Activated CD8-positive, alpha-beta memory T cell treated with anti-CD3 and anti-CD28 coated beads for 24 hours (primary cell): ENCODE data around the gene MLLT6.

ENCODE experiments used
- DNase-seq: peaks from one replicate; pipeline ENCODE4 v3.0.0-alpha.2; 2020

MLLT6 gene

DNA sequence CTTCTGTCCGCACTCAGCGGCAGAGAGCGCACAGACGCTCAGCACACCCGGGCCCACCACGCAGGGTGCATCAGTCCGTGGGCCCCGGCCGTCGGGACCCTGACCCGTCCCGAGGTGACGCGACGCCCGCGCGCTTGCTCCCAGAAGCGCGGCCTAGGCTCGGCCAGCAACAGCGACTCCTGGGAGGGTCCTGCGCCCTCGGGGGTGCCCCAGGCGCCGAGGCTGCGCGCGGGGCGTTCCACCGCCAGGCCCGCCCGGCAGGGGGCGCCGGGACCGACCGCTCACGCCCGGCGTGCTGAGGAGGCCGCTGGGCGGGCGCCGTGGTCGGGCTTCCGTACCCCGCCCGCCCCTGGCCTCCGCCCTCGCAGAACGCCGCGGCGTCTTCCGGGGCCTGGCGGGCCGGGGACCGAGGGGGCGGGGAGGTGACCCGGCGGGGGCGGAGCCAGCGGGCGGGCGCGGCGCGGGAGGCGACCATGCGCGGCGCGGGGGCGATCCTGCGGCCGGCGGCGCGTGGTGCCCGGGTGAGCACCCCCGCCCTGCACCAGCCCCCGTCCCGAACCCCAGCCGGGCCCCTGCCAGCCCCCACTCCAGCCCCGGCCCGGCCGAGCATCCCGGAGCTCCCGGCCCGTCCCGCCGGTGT, 24.9 kb downstream of the MLLT6 start, which contains the start of gene CISD3:
Gene CISD3, plus strand, starts transcription at position 456 of the 640 bp plus-strand sequence. Its CDS starts 18 bp downstream, at position 474.
- DNase-seq, result peak; percentile 92

DNA sequence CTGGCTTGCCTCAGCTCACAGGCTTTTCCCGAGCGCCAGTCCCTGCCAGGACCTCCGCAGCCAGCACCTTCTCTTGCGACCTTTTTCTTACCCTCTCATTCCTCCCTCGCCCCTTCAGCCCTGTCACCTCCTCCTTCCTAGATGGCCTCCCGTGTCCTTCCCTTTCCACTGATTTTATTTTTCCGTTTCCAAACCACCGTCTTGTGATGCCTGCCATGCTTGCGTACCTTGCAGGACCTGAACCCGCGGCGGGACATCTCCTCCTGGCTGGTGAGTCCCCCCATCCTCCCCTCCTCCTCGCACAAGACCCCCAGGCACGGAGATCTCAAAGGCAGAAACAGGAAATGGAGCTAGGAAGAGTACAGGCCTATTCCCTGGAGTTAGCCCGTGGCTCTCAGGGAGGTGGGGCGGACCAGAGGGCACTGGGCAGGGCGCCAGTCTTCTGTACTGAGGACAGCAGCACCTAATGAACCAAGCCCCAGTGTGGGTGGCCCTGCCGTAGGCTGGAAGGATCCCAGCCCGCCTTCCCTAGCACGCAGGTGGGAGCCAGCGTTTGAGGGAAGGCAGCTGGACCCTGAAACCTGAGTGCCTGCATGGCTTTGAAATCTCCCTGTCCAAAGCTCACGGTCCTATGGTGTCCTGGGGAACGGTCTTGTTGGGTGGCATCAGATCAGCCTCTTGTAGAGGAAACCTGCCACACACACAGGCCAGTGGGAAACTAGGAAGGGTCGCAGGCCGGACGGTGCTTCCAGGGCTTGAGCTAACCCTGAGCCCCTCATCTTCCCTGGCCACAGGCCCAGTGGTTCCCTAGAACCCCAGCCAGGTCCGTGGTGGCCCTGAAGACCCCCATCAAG, 25.7 kb downstream of the MLLT6 start:
- DNase-seq, result peak; percentile 79

DNA sequence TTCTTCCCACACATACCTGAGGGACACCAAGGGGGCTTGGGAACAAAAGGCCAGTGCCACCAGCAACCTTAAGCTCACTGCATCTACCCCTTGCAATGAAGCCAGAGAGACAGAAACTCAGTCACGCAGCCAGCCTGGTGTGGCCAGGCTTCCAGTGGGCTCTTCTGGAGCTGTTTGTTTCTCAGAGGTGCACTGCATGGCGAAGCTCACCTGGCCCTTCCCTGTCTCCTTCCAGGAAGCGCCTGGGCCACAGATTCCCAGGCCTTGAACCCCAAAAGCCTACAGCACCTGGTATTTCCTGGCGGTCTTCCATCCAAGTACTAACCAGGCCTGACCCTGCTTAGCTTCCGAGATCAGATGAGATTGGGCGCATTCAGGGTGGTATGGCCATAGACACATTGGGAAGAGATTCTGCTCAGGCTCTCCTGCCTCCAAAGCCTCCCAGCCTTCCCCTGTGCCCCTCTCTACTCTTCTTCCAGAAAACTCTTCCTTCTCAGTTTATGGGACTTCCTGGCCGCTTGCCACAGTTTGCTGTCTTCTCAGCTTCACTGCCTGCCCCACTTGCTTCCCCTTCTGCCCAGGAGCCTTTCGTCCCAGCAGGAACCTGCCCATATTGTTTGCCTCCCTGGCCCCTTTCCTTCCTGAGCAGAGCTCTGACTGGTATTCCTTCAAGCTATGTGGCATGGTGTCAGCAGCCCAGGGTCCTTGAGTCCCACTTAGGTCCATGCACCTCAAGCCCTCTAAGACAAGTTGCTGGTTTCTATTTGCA, 26.6 kb downstream of the MLLT6 start:
- DNase-seq, result no peak

DNA sequence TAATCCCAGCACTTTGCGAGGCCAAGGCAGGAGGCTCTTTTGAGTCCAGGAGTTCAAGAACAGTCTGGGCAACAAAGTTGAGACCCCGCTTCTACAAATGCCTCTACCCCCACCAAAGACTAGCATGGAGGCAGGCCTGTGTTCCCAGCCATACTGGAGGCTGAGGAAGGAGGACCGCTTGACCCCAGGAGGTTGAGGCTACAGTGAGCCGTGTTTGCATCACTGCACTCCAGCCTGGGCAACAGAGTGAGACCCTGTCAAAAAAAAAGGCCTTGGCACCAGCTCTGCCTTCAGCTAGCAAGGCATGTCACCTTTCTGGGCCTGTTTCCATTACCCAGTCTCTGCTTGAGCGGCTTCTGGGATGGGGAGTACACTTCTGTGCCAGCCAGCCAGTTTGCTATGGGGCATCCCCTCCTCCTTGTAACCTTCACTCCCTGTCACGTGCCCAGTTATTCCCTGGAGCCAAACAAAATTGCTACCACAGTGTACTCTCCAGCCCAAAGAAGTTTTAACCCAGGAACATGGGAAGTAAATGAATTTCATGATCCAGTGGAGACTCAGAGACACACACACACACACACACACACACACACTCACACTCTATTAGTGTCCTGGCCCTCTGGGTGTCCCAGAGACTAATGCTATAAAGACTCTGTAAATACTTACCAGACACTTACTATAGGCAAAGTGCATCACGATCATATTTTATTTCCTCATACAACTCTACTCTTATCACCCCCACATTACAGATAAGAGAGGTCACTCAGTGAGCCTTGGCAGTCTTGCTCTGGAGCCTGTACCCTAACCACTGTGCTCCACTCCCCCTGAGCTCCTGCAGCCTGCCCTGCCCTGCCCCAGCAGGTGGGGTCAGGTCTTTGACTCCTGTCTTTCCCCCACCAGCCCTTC, 27.6 kb downstream of the MLLT6 start:
- DNase-seq, result no peak

DNA sequence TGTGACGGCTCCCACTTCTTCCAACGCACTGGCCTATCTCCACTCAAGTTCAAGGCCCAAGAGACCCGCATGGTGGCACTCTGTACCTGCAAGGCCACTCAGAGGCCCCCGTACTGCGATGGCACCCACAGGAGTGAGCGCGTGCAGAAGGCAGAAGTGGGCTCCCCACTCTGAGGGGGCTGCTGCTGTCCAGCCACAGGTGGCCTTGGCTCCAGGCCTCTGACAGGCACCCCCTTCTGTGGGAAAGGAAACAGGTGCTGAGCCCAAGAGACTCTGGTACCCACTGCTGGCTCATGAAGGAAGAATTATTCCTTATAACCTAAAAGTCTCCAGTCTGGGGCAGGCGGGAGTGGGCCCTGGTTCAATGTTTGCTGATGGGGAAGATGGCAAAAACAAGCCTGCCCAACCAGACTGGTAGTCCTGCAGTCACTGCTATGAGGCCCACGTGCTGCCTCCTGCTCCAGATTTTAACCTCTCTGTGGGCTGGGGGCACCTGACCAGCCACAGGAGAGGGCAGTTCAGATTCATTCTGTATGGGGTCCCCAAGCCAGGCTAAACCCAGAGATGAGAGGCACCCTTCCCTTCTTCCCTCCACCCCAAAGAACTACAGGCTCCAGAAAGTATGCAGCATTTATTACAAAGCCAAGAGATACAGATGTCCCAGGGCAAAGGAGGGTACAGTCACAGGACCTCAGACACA, 28.4 kb downstream of the MLLT6 start:
- no peak for DNase-seq

DNA sequence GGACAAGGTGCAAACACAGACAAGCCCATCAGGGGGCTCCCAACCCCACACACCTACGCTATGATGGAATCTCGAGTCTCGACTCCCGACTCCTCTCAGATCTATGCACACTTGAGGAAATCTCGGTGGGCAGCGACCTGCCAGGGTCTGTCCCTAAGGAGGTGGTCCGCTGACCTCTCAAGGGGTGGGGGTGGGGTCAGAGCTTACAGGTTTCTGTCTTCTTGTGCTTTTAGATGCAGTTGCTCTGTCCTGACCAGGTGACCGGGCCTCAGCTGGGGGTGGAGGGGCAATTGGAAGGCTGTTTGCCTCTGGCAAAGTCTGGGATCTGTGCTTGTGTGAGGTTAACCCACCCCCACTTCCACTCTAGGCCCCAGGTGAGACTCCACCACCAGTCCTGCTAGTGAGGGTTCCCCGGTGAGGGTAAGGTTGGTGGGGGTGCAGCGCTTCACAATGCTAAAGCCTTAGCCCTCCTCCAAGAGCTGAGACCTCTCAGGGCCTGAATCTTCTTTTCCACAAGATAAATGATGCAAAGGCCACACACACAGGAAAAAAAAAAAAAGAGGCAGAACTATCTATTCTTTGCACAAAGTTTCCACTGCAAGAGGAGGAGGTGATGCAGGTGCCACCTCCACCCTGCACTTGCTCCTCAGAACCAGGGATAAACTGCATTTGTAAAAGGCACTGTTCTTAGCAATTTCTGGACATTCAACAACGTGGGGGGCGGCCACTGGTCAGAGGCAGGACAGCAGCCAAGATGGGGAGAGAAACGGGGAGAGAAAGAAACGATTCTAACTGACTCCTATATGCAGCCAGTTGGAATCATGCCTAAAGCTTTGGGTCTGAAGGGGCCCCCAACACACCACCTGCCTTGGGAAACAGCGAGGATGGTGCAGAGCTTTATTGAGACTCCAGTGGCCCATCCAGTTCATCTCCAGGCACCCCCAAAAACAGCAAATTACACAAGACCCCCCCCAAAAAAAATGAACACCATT, 29.2 kb downstream of the MLLT6 start:
- no peak for DNase-seq

DNA sequence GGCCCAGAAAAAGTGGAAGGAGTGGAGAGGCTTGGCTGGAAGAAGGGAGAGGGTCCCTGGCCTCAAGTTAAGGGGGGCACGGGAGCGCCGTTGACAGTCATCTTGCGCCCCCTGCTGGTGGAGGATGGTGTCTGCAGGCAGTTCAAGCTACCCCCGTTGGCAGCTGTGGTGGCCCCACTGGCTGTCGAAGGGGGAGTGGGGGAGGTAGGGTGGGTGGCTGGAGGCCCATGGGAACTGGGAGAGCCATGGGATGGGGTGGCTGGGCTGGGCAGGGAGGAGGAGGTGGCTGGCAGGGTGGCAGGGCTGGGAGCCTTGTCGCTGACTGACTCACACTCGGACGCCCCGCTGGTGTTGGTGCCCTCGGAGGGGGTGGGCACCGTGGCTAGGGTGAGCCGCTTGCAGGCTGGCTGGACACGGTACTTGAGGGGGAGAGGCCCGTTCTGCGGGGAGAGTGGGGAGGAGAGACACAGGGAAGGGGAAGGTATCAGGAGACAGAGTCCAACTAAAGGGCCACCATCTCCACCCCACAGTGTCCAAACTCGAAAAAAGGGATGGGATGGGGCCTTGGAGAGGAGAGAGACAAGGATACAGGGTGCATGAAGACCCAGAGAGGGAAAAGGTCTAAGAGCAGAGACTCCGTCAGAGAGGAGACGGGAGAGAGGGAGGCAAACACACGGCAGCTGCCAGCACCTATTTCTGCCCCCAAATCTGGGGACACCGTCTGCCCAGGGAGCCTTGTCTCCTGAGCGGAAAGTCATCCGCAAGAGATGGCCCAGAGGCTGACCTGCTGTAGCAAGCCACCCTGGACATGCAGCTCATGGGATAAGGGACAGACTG, 30.3 kb downstream of the MLLT6 start:
- peak; percentile 94 for DNase-seq

DNA sequence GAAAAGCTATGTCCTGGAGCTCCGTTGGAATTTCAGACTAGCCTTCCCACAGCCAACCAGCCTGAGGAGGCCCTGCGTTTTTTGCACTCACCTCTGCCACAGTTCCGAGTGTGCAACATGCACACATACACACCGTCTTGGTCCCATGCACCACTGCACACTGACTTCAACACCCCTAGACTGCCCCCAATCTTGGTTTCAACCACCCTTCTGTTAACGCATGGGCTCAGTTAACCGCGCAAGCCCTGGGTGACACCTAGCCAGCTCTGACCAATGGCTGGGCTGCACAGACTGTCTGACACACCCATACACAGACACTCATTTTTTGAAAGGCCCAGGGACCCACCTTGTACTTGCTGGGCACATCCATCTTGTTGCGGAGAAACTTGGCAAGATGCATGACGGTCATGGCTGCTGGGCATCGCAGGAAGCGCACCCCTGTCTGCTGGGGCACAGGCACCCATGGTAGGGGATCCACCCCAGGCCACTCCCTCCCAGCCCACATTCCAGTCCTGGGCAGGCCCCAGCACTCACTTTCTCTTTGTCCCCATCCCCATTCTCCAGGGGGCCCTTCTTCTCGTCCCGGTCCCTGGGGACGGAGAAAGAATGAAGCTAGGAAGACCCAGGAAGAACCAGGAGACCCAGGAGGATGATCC, 33.1 kb downstream of the MLLT6 start:
- DNase-seq, result no peak

DNA sequence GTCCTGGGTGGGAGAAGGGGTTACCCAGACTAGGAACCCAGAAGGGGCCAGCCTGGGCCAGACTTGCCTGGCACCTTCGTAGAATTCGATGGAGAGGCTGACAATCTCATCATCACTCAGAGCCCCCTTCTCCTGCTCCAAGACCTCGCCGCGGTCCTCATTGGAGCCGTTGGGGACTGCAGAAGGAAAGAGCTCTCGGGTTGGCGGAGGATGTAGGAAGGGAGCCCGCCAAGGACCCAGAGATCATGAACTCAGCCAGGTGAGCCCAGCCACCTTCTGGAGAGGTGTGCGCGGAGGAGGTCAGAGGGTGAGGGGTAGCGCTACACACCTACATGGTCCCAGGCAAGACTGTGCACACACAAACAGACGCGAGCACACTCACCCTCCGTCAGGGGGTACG, 33.6 kb downstream of the MLLT6 start:
- no peak for DNase-seq

DNA sequence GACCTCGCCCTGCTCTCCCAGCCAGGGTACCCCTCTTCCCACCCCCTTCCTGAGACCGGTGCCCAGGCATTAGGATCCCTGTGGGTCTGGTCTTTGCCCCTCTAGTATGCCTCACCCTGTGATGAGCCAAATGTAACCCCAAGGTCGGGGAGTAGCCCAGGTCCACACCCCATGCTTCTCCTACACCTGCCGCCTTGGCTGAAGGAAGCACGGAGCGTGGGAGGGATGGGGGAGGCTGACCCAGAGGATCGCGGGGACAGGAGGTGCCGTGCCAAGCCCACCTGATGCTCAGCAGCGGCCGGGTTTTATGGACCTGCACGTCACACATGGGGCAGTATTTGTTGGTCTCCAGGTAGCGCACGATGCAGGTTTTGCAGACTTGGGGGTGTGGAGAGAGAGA, 34.2 kb downstream of the MLLT6 start:
- no peak for DNase-seq

DNA sequence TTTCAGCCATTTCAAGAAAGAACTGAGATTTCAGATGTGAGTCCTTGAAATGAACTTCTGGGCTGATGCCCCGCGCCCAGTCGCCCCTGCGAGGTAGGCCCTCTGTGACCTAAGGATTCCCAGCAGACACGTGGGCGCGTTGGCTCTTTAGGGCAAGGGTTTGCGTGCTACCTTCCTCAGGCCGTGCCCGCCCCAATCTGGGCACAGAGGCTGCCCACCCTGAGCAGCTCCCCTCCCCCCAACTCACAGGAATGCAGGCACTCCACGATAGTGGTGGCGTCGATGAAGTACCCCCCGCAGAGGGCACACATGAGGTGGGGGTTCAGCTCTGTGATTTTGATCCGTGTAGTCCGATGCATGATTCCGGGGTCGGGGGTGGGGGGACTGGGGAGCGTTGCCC, 35.0 kb downstream of the MLLT6 start:
- no peak for DNase-seq

DNA sequence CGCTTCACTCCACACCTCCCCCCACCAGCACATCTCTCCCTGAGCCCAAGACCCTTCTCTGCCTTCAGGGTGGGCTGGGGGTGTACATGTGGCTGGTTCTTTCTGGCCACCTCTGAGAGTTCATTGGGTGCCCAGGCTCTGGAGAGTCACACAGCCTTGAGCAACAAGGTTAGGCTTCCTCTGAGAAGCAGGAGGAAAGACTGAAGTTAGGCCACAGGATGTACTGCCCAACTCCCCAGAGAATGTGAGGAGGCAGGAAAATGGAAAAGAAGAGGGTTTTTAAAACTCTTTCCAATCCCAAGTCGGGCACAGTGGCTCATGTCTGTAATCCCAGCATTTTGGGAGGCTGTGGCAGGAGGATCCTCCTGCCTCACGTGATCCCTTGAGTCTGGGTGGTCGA, 35.7 kb downstream of the MLLT6 start:
- no peak for DNase-seq

DNA sequence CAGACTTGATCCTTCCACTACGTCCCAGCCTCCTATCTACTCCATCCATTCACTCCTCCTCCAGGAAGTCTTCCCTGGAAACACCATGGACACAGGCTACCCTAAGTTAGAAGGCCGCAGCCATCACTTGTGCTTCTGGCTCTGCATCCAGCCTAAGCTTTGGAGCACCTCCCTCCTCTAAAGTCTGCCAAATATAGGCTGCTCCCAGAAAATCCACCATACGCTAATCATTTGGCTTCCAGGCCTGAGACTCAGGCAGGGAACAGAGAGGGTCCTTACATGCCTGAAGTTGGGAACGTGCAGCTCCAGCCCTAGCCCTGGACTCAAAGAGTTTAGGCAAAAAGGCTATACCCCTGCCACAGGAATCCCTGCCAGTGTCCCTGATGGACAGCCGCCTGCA, 36.4 kb downstream of the MLLT6 start:
- DNase-seq, result no peak

DNA sequence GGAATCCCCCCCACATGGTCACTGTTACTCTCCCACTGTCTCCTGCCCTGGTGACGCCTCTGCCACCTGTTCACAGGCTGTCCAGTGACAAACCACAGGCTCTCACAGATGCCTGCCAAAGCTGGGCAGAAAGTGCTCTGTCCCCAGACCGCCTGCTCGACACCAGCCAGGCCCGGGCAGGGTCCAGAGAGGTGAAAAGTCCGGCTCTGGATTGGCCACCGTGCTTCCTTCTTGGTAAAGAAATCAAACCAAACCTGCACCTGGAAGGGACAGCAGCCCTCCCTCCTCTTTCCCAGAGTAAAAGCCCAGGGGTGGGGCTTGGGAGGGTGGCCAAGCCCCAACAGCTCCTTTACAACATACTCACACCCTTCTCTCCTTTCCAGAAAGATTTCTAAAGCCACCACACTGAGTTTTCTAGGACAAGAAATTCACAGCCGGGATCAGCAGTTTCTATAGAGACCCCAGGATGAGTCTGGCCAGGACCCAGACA, 36.9 kb downstream of the MLLT6 start:
- no peak for DNase-seq

DNA sequence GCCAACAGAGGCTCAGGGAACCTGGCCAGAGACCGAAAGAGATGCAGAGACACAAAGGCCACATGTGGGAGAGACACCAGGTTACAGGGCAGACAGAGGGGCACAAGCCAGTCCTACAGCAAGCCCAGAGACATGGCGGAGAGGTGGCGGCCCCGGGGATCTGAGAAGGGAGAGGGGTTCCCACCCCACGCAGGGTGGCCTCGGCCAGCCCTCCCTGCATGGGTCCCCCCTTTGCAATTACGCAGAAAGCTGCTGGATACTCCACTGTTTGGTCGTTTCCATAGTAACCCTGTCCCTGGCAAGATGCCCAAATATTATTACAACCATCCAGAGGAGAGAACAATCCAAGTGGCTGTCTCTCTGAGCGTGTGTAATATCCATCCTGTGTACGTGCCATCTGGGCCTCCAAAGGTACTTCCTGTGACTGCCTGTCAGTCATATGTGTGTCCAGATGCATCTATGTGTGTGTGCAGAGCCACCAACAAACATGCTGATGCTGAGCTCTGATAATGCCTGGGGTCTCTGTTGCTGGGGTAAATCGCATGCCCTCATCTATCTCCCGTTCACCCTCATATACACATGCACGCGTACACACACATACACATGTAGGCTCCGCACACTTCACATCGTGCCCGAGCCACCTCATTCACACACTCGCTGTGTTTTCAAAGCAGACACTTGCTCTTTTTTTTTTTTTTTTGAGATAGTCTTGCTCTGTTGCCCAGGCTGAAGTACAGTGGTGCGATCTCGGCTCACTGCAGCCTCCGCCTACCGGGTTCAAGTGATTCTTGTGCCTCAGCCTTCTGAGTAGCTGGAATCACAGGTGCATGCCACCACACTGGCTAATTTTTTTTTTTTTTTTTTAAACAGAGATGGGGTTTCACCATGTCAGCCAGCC, 37.6 kb downstream of the MLLT6 start:
- DNase-seq, result no peak

DNA sequence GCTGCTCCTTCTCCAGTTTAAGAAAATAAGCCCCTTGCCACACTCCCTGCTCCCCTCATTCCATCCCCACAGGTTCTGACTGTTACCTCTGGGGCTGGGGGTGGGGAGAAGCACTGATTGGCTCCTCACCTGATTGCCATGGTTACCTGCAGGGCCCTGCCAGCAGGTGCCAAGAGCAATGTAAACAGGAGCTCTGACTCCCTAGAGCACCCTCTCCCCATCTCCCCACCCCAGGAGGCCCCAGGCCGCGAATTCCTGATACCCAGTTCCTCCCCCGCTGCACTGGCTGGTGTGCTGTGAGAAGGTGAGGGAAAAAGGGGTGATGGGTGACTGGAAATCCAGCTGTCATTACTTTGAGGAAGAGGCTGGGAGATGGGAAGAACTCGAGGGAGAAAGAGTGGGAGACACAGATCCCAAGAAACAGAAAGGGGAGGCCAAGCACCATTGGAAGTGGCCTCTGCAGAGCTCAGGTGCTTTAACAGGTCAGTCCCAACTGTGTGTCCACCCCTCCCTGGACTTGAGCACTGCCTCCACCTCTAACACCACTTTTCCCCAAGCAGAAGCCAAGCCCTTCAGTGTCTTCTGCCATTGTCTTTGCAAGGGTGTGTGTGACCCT, 38.6 kb downstream of the MLLT6 start:
- no peak for DNase-seq

DNA sequence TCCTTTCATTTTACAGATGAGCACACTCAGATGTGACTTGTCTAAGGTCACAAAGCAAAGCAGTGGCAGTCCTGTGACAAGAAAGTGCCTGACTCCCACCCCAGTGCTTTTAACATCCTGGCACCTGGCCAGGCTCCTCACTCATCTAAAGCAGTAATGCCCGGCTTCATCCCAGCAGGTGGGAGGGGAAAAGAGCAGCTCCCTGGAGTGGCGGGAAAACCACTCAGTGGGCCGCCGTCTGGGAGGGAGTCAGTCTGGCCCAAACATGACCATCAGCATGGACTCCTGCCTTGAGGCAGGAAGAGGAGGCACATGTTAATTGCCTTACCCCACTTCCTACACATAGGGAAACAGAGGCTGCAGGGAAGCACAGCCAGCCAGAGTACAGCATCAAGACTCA, 40.5 kb downstream of the MLLT6 start:
- DNase-seq, result no peak
